Globus pallidus (tissue), 1 donor: ENCODE data around the gene PDE6A.
"Not testable (repeated sequence)": the region's sequence is repeated elsewhere in the genome, so short reads cannot be mapped to it uniquely, and the experiment has no call there.

Experiments
- DNase-seq: peaks from one replicate; pipeline ENCODE4 v3.0.0-alpha.2; 2015; ENCODE audit warnings: low spot score

PDE6A gene

GRCh38 chr5:149951138-149951749 lies 6.7 kb upstream of the PDE6A start:
- no peak for DNase-seq

DNA sequence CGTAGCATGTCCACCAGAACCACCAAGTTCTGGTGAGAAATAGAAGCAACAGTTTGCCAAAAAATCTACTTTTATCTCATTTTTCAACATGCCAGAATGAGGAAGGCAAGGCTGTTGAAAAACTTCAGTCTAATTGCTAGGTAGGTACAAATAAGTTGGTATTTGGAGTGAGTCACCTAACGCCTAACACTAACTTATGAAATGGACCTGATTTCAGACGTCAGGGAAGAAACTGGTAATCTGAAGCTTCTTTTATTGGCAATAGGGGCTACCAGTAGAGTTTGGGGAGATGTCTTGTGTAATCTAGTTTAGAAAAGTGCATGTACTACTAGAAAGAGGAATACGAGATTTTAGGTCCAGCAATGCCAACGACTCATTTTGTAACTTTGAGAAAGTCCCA lies 4.4 kb upstream of the PDE6A start:
- no peak for DNase-seq

GRCh38 chr5:149946118-149946517 lies 1.5 kb upstream of the PDE6A start:
- no peak for DNase-seq

- not testable (repeated sequence) for DNase-seq
Observed at GRCh38 chr5:149943177-149943949, 1.2 kb downstream of the PDE6A start.

GRCh38 chr5:149942741-149943169 lies 1.8 kb downstream of the PDE6A start:
- DNase-seq, result not testable (repeated sequence)

DNA sequence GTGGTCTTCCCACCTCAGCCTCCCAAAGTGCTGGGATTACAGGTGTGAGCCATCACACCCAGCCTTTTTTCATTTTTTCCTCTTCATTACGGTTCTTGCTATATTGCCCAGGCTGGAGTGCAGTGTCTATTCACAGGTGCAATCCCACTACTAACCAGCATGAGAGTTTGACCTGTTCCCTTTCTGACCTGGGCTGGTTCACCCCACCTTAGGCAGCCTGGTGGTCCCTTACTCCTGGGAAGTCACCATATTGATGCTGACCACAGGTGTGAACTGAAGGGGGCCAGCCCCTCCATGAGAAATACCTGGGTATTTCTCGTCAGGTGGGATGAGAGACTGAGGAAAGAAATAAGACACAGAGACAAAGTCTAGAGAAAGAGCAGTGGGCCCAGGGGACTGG lies 2.4 kb downstream of the PDE6A start:
- DNase-seq, result no peak

DNA sequence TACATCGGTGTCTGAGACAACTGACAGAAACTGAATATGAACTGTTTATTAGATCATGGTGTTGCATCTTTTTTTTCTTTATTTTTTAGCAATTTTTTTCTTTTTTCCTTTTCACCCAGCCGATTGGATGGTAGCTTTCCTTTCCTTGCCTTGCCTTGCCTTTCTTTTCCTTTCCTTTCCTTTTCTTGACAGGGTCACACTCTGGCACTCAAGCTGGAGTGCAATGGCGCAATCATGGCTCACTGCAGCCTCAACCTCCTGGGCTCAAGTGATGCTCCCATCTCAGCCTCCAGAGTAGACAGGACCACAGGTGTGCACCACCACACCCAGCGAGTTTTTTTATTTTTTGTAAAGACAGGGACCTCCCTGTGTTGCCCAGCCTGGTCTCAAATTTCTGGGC lies 2.8 kb downstream of the PDE6A start:
- DNase-seq, result no peak

DNA sequence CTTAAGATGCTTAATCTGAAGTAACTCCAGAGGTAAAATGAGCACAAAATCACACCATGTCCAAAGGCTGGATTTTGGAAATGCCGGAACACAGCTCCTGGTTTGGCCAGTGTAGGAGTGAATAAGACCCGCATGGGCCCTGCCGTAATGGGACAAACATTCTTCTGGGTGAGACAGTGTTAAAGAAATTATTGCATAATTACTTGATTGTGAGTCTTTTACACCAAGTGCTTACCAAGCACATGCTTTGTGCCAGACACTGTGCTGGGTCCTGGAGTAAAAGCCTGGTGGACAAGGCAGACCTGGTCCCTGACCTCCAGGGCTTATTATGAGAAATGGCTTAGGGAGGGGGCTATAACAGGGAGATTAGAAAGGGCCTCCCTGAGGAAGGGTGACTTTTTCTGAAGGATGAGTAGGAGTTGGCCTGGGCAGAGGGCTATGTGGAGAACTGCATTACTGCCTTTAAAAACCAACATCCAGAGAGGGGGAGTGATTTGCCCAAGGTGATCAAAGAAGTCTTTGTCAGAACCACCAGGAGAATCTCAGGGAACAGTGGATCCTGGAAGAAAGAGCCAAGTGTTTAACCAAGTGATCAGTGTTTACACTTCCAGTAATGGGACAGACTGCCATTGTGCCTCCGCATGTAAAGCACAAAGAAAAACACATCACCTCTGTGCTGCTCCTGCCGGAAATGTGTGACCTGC lies 3.5 kb downstream of the PDE6A start:
- no peak for DNase-seq

DNA sequence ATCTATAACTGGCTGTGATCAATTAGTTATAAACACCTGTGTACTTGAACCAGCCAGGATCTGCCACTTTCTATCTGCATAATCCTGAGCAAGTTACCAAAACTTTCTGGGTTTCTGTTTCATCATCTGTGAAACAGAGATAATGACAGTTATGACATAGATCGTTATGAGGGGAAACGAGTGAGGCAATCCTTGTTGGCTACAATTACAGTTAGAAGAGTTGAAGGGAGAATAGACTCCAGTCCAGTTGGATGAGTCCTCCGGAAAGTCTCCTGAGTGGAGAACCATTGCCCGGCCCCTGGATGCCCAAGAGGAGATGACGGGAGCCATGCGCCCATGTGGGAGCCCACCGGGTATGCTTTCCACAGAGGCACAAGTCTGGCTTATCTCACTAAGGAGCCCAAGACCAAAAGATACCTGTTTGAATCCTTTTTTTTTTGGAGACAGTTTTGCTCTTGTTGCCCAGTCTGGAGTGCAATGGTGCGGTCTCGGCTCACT lies 4.5 kb downstream of the PDE6A start:
- no peak for DNase-seq

DNA sequence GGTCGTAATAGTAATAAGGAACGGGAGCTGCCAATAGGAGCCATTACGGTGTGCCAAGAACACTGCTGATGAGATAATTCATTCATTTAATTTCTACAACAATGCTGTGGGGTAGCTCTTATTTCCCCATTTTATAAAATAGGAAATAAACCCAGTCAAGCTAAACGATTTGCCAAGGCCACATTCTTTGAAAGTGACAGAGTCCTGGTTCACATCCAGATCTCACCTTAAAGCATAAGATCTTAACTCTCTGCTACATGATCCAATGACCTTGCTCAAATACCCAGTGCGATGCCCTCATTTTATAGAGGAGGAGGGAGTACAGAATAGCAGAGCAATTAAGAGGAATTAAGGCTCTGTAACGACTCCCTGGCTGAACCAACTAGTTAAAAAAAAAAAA lies 5.0 kb downstream of the PDE6A start:
- DNase-seq, result no peak

DNA sequence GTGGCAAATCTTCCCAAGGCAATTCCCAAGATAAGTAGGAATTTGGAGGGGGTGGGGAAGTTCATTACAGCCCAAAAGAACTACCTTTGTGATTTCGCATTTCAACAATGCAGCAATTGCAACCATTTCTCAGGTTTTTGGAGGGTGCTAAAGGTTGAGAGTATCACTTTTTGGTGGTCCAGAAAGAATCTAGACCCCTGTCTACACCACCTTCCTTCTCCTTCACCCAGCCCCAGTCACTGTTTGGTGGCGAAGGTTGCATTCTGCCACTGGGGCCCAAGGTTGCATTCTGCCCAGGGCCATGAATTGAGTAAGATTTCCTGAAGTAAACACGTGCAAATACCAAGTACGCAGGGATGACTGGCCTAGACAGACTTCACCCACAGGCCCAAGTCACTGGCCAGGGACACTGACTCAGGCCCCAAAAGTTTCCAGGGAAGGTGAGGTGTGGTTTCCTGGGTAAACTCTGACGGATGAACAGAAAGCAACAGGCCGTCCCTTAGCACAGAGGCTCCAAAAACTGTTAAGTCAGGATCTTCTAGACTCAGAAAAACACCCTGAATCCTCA lies 5.7 kb downstream of the PDE6A start:
- DNase-seq, result no peak

GRCh38 chr5:149938279-149938678 lies 6.3 kb downstream of the PDE6A start:
- no peak for DNase-seq

GRCh38 chr5:149937610-149938009 lies 7.0 kb downstream of the PDE6A start:
- no peak for DNase-seq

DNA sequence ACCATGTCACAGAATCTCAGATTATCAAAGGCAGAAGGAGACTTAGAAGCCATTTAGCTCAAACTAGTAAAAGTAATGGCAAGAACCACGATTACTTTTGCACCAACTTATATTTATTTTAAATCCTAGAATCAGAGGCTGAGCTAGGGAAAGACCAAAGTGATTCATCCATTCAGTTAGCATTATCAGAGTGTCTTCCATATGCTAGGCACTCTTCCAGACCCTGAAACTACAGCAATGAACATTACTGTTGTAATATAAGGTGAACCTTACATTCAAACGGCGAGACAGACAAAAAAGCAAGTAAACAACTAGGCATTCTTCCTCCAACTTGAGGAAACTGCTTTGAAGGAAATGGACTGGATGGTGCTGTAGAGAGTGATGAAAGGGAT lies 7.9 kb downstream of the PDE6A start:
- no peak for DNase-seq

- DNase-seq, result no peak
Observed at GRCh38 chr5:149936044-149936699, 8.4 kb downstream of the PDE6A start.

GRCh38 chr5:149935431-149935901 lies 9.1 kb downstream of the PDE6A start:
- no peak for DNase-seq

DNA sequence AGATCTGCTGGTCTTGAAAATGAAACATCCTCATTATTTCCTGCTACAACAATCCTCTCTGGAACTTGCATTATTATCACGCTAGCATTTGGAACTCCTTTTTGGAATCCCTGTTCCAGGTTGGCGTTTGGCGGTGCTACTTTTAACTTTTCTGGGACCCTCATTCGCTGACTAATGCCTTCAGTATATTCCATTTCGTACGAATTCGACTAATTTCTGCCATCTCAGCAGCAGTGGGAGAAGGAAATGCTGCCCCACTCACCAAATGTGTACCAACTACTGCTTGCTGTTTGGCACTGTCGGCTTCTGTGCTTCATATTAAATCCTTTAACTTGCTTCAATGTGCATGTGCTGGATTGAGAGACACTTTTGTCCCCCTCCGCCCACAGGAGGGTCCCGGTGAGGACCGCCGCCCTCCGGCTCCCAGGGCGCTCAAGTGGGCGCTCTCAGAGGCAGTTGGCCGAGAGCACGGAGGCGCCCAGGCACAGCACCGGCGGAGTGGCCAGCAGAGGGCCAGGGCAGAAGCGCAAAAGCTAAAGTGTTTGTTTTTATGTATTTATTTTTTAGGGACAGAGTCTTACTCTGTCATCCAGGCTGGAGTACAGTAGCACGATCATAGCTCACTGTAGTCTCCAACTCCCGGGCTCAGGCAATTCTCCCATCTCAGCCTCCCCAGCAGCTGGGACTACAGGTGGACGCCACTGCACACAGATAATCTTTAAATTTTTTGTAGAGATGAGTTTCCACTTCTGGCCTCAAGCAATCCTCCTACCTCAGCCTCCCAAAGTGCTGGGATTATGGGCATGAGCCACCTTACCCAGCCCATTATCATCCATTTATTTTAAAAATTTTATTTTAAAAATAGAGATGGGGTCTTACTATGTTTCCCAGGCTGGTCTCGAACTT lies 11.9 kb downstream of the PDE6A start:
- DNase-seq, result no peak

DNA sequence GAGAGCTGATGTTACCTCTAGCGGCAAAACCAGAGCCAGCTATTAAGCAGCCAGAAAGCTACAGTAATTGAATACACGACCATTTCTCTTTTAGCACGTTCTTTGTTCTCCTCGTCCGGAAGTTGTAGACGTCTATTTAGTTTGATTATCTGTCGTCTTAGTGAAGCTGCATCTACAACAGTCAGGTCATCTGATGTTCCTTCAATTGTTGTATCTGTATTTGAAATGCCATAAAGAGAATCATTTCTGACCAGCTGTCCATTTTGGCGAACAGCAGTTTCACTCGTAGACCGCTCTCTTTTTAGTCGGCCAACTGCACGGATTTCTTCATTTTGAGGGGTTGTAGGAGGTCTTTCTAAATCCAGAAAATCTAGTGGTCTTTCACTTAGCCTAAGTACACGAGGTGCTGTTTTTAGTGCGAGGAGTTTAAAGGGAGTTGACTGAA lies 12.6 kb downstream of the PDE6A start:
- no peak for DNase-seq

DNA sequence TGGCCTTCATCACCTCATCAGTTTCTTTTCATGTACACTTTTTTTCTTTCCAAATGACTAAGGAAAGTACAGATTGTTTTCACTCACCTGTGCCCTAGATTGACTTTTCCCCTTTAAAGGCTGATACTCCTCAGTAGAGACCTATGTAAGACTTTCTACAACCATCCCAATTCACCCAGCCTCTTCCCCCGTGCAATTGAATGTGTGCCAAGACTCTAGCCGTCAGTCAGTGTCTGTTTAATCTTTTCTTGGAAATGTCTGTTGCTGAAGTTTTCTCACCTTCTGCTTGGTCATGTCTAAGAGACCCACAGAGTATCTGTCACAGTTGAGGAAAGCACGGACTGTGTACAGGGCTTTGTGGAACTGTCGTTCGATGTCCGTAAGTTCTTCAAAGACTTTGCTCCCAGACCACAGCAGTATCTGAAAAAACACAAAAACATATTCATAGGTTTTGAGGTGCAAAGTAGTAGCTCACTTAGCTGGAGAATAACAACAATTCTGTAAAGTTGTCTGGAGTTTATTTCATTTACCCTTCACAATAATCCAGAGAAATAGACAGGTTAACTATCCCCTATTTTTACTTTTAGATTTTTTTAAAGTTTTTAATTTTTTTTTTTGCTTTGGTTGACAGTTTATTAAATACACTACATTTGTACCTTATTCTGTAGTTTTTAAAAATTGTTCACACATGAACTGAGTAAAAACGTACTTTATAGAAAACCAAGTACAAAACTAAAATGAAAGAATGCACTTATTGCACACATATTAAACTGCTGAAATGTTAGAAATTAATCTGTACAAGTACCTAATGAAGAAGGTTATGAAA lies 13.6 kb downstream of the PDE6A start:
- DNase-seq, result no peak
